GM08714 (cell line): Measurements from ENCODE around the gene DCBLD1.

ENCODE experiments used
- H3K4me3 ChIP-seq: fragments of 200-500 bp; sonication (Bioruptor generic); 2 replicates; pipeline ENCODE4 v1.5.1; 2014; ENCODE audit warnings: mild to moderate bottlenecking, low read length, inconsistent platforms
- ZNF274 ChIP-seq: IDR thresholded peaks from 2 replicates; pipeline ENCODE4 v1.6.1; 2012; ENCODE audit warnings: mild to moderate bottlenecking, low read depth, low read length

Gene DCBLD1

GRCh38 chr6:117546674-117547073, 64.2 kb downstream of the DCBLD1 start:
- no peak for TF ChIP-seq ZNF274
- no peak overlapping the region for H3K4me3 ChIP-seq

- peak overlapping the region; percentile 10; the same call in 1 of the 2 replicates for H3K4me3 ChIP-seq
- no peak for TF ChIP-seq ZNF274
Observed at GRCh38 chr6:117547688-117548621, 65.5 kb downstream of the DCBLD1 start.

- no peak overlapping the region for H3K4me3 ChIP-seq
- TF ChIP-seq ZNF274, result no peak
Observed at GRCh38 chr6:117548797-117549301, 66.4 kb downstream of the DCBLD1 start.

GRCh38 chr6:117549611-117550010, 67.1 kb downstream of the DCBLD1 start:
- no peak overlapping the region for H3K4me3 ChIP-seq
- no peak for TF ChIP-seq ZNF274

- H3K4me3 ChIP-seq, result no peak overlapping the region
- no peak for TF ChIP-seq ZNF274
Observed at GRCh38 chr6:117550078-117550600, 67.7 kb downstream of the DCBLD1 start.

GRCh38 chr6:117550618-117551242, 68.3 kb downstream of the DCBLD1 start:
- H3K4me3 ChIP-seq, result no peak overlapping the region
- TF ChIP-seq ZNF274, result no peak

- no peak for TF ChIP-seq ZNF274
- H3K4me3 ChIP-seq, result no peak overlapping the region
Observed at GRCh38 chr6:117552618-117553017, 70.1 kb downstream of the DCBLD1 start.

- H3K4me3 ChIP-seq, result no peak overlapping the region
- no peak for TF ChIP-seq ZNF274
Observed at GRCh38 chr6:117553142-117553541, 70.7 kb downstream of the DCBLD1 start.

- no peak for TF ChIP-seq ZNF274
- no peak overlapping the region for H3K4me3 ChIP-seq
Observed at GRCh38 chr6:117555262-117555849, 72.9 kb downstream of the DCBLD1 start.

- TF ChIP-seq ZNF274, result no peak
- no peak overlapping the region for H3K4me3 ChIP-seq
Observed at GRCh38 chr6:117555882-117556498, 73.5 kb downstream of the DCBLD1 start.

GRCh38 chr6:117557951-117558350, 75.5 kb downstream of the DCBLD1 start:
- no peak overlapping the region for H3K4me3 ChIP-seq
- TF ChIP-seq ZNF274, result no peak

- no peak overlapping the region for H3K4me3 ChIP-seq
- TF ChIP-seq ZNF274, result no peak
Observed at GRCh38 chr6:117558818-117559217, 76.3 kb downstream of the DCBLD1 start.

- H3K4me3 ChIP-seq, result no peak overlapping the region
- no peak for TF ChIP-seq ZNF274
Observed at GRCh38 chr6:117559299-117559698, 76.8 kb downstream of the DCBLD1 start.

- no peak for TF ChIP-seq ZNF274
- no peak overlapping the region for H3K4me3 ChIP-seq
Observed at GRCh38 chr6:117561128-117561527, 78.7 kb downstream of the DCBLD1 start.

- H3K4me3 ChIP-seq, result no peak overlapping the region
- TF ChIP-seq ZNF274, result no peak
Observed at GRCh38 chr6:117564681-117565080, 82.2 kb downstream of the DCBLD1 start.
